Measurements from ENCODE around the gene MLLT10.

MLLT10 gene

GRCh38 chr10:21495752-21496342, 38.2 kb upstream of the MLLT10 start:
- Histone ChIP-seq H3K79me1 (ENCODE audit: low read length) (no peaks in the 10 kb centered on the region), H2BK15ac (replicated peaks; ENCODE audit: low read depth) (no peak overlapping the region), H3K36me3 (ENCODE audit: control insufficient read depth, insufficient read depth, low read length) (no peaks in the 10 kb centered on the region), H2BK120ac (ENCODE audit: low read depth, low read length) (peak overlapping the region; percentile 56), H3K4ac (ENCODE audit: low read depth, low read length) (peak overlapping the region; percentile 98), H3K4me2 (ENCODE audit: low read length) (peak overlapping the region; percentile 77), H3K9ac (ENCODE audit: low read length) (peak overlapping the region; percentile 98), H2BK5ac (ENCODE audit: low read length) (peak overlapping the region; percentile 92), H4K8ac (ENCODE audit: low read depth, low read length) (no peak overlapping the region), H3K4me3 (ENCODE audit: low read length) (peak overlapping the region; percentile 87), H3K79me2 (ENCODE audit: control insufficient read depth, insufficient read depth, low read length) (peaks cover 5% of the 10 kb centered on the region), H3K27me3 (ENCODE audit: insufficient read depth, low read length, poor library complexity) (peaks cover 3% of the 10 kb centered on the region), H3K18ac (ENCODE audit: low read length) (peak overlapping the region; percentile 93), H3K4me1 (ENCODE audit: control insufficient read depth, low read depth, low read length) (peaks cover 7% of the 10 kb centered on the region), H3K23ac (ENCODE audit: low read length) (peak overlapping the region; percentile 83), H2AK5ac (ENCODE audit: low read length) (no peak overlapping the region), H3K27ac (ENCODE audit: low read depth, low read length) (peak overlapping the region; percentile 97), H3K56ac (ENCODE audit: low read length) (peak overlapping the region; percentile 99), H4K5ac (ENCODE audit: low read length) (no peak overlapping the region)
- no CpG with 5 or more reads among the region's 58 CpGs for WGBS (ENCODE audit: extremely low coverage, insufficient coverage, low lambda C conversion rate)
- DNase-seq = peak; percentile 97

GRCh38 chr10:21496343-21497176, 37.5 kb upstream of the MLLT10 start:
- DNase-seq = peak; percentile 82
- Histone ChIP-seq H3K27ac (ENCODE audit: low read depth, low read length) (peak overlapping the region; percentile 97), H3K4ac (ENCODE audit: low read depth, low read length) (peak overlapping the region; percentile 98), H3K36me3 (ENCODE audit: control insufficient read depth, insufficient read depth, low read length) (no peaks in the 10 kb centered on the region), H4K8ac (ENCODE audit: low read depth, low read length) (no peak overlapping the region), H3K27me3 (ENCODE audit: insufficient read depth, low read length, poor library complexity) (peaks cover 3% of the 10 kb centered on the region), H4K5ac (ENCODE audit: low read length) (no peak overlapping the region), H3K23ac (ENCODE audit: low read length) (peak overlapping the region; percentile 92), H3K56ac (ENCODE audit: low read length) (peak overlapping the region; percentile 99), H3K9ac (ENCODE audit: low read length) (peak overlapping the region; percentile 98), H3K4me1 (ENCODE audit: control insufficient read depth, low read depth, low read length) (peaks cover 8% of the 10 kb centered on the region), H2BK5ac (ENCODE audit: low read length) (peak overlapping the region; percentile 92), H3K79me2 (ENCODE audit: control insufficient read depth, insufficient read depth, low read length) (peaks cover 5% of the 10 kb centered on the region), H3K79me1 (ENCODE audit: low read length) (no peaks in the 10 kb centered on the region), H3K4me3 (ENCODE audit: low read length) (peak overlapping the region; percentile 87), H3K18ac (ENCODE audit: low read length) (peak overlapping the region; percentile 93), H3K4me2 (ENCODE audit: low read length) (peak overlapping the region; percentile 66), H2BK15ac (replicated peaks; ENCODE audit: low read depth) (no peak overlapping the region), H2AK5ac (ENCODE audit: low read length) (peak overlapping the region; percentile 64), H2BK120ac (ENCODE audit: low read depth, low read length) (peak overlapping the region; percentile 56)
- WGBS (ENCODE audit: extremely low coverage, insufficient coverage, low lambda C conversion rate) = no CpG with 5 or more reads among the region's 72 CpGs

- no peak overlapping the region for H2BK5ac ChIP-seq (ENCODE audit: low read length)
- H3K4me1 ChIP-seq (ENCODE audit: control insufficient read depth, low read depth, low read length) = peaks cover 11% of the 10 kb centered on the region
- DNase-seq = peak; percentile 93
- H3K18ac ChIP-seq (ENCODE audit: low read length) = peak overlapping the region; percentile 93
- peak overlapping the region; percentile 87 for H3K4me3 ChIP-seq (ENCODE audit: low read length)
- no peak overlapping the region for H2BK15ac ChIP-seq (replicated peaks; ENCODE audit: low read depth)
- peak overlapping the region; percentile 63 for H3K4ac ChIP-seq (ENCODE audit: low read depth, low read length)
- no peak overlapping the region for H4K5ac ChIP-seq (ENCODE audit: low read length)
- no peak overlapping the region for H4K8ac ChIP-seq (ENCODE audit: low read depth, low read length)
- no CpG with 5 or more reads among the region's 37 CpGs for WGBS (ENCODE audit: extremely low coverage, insufficient coverage, low lambda C conversion rate)
- H3K27me3 ChIP-seq (ENCODE audit: insufficient read depth, low read length, poor library complexity) = peaks cover 3% of the 10 kb centered on the region
- H3K36me3 ChIP-seq (ENCODE audit: control insufficient read depth, insufficient read depth, low read length) = no peaks in the 10 kb centered on the region
- peak overlapping the region; percentile 92 for H3K23ac ChIP-seq (ENCODE audit: low read length)
- H3K9ac ChIP-seq (ENCODE audit: low read length) = peak overlapping the region; percentile 98
- no peak overlapping the region for H2AK5ac ChIP-seq (ENCODE audit: low read length)
- H3K79me1 ChIP-seq (ENCODE audit: low read length) = no peaks in the 10 kb centered on the region
- H3K27ac ChIP-seq (ENCODE audit: low read depth, low read length) = peak overlapping the region; percentile 97
- H2BK120ac ChIP-seq (ENCODE audit: low read depth, low read length) = peak overlapping the region; percentile 56
- peaks cover 5% of the 10 kb centered on the region for H3K79me2 ChIP-seq (ENCODE audit: control insufficient read depth, insufficient read depth, low read length)
- H3K56ac ChIP-seq (ENCODE audit: low read length) = peak overlapping the region; percentile 99
- H3K4me2 ChIP-seq (ENCODE audit: low read length) = peak overlapping the region; percentile 66
Measured at GRCh38 chr10:21497177-21497807, 36.7 kb upstream of the MLLT10 start.

- H3K4me1 ChIP-seq (ENCODE audit: control insufficient read depth, low read depth, low read length) = peaks cover 11% of the 10 kb centered on the region
- no peak overlapping the region for H3K27ac ChIP-seq (ENCODE audit: low read depth, low read length)
- H3K4me3 ChIP-seq (ENCODE audit: low read length) = no peak overlapping the region
- H3K79me1 ChIP-seq (ENCODE audit: low read length) = no peaks in the 10 kb centered on the region
- peaks cover 5% of the 10 kb centered on the region for H3K79me2 ChIP-seq (ENCODE audit: control insufficient read depth, insufficient read depth, low read length)
- no peak overlapping the region for H3K56ac ChIP-seq (ENCODE audit: low read length)
- no peak for DNase-seq
- no peak overlapping the region for H2BK15ac ChIP-seq (replicated peaks; ENCODE audit: low read depth)
- peaks cover 3% of the 10 kb centered on the region for H3K27me3 ChIP-seq (ENCODE audit: insufficient read depth, low read length, poor library complexity)
- no peak overlapping the region for H3K4me2 ChIP-seq (ENCODE audit: low read length)
- no peak overlapping the region for H2BK120ac ChIP-seq (ENCODE audit: low read depth, low read length)
- H2BK5ac ChIP-seq (ENCODE audit: low read length) = no peak overlapping the region
- WGBS (ENCODE audit: extremely low coverage, insufficient coverage, low lambda C conversion rate) = no CpG with 5 or more reads among the region's 2 CpGs
- no peak overlapping the region for H3K4ac ChIP-seq (ENCODE audit: low read depth, low read length)
- no peak overlapping the region for H4K5ac ChIP-seq (ENCODE audit: low read length)
- H4K8ac ChIP-seq (ENCODE audit: low read depth, low read length) = no peak overlapping the region
- H3K23ac ChIP-seq (ENCODE audit: low read length) = no peak overlapping the region
- H2AK5ac ChIP-seq (ENCODE audit: low read length) = no peak overlapping the region
- H3K36me3 ChIP-seq (ENCODE audit: control insufficient read depth, insufficient read depth, low read length) = no peaks in the 10 kb centered on the region
- H3K18ac ChIP-seq (ENCODE audit: low read length) = no peak overlapping the region
- no peak overlapping the region for H3K9ac ChIP-seq (ENCODE audit: low read length)
Measured at GRCh38 chr10:21498377-21498776, 35.7 kb upstream of the MLLT10 start.

GRCh38 chr10:21498986-21499385, 35.0 kb upstream of the MLLT10 start:
- H3K56ac ChIP-seq (ENCODE audit: low read length) = peak overlapping the region; percentile 94
- no peak overlapping the region for H3K27ac ChIP-seq (ENCODE audit: low read depth, low read length)
- peaks cover 11% of the 10 kb centered on the region for H3K4me1 ChIP-seq (ENCODE audit: control insufficient read depth, low read depth, low read length)

More at GRCh38 chr10:21498986-21499385, 35.0 kb upstream of the MLLT10 start:
- no peak overlapping the region for H4K8ac ChIP-seq (ENCODE audit: low read depth, low read length)
- H3K4me2 ChIP-seq (ENCODE audit: low read length) = no peak overlapping the region
- H3K23ac ChIP-seq (ENCODE audit: low read length) = no peak overlapping the region
- H3K9ac ChIP-seq (ENCODE audit: low read length) = peak overlapping the region; percentile 85
- no peak overlapping the region for H4K5ac ChIP-seq (ENCODE audit: low read length)
- no peak overlapping the region for H2BK120ac ChIP-seq (ENCODE audit: low read depth, low read length)
- no peaks in the 10 kb centered on the region for H3K36me3 ChIP-seq (ENCODE audit: control insufficient read depth, insufficient read depth, low read length)
- peak; percentile 25 for DNase-seq
- no peak overlapping the region for H3K4ac ChIP-seq (ENCODE audit: low read depth, low read length)
- WGBS (ENCODE audit: extremely low coverage, insufficient coverage, low lambda C conversion rate) = no CpG with 5 or more reads among the region's 8 CpGs
- H3K18ac ChIP-seq (ENCODE audit: low read length) = no peak overlapping the region
- no peak overlapping the region for H2BK5ac ChIP-seq (ENCODE audit: low read length)
- H2BK15ac ChIP-seq (replicated peaks; ENCODE audit: low read depth) = no peak overlapping the region
- H3K79me2 ChIP-seq (ENCODE audit: control insufficient read depth, insufficient read depth, low read length) = peaks cover 5% of the 10 kb centered on the region
- H3K27me3 ChIP-seq (ENCODE audit: insufficient read depth, low read length, poor library complexity) = peaks cover 3% of the 10 kb centered on the region
- no peaks in the 10 kb centered on the region for H3K79me1 ChIP-seq (ENCODE audit: low read length)
- H3K4me3 ChIP-seq (ENCODE audit: low read length) = no peak overlapping the region
- no peak overlapping the region for H2AK5ac ChIP-seq (ENCODE audit: low read length)
